Measurements from ENCODE around the gene CARD6. TPM values are rescaled to one million over a fixed set of nuclear protein-coding genes. Genes with fewer than 3 reads are reported as not detected.
"Not testable (repeated sequence)": the region's sequence is repeated elsewhere in the genome, so short reads cannot be mapped to it uniquely, and the experiment has no call there.

CARD6 gene
- total RNA-seq, 1 donor, result 34.3 TPM

- no peak for TF ChIP-seq CTCF (IDR thresholded peaks at IDR 0.05; ENCODE audit: insufficient read depth, low read length)
- H3K4me3 ChIP-seq (ENCODE audit: low read depth, low read length), result no peak overlapping the region
- DNase-seq (ENCODE audit: low read depth), result no peak
These were observed 17.7 kb upstream of the CARD6 start for GRCh38 chr5:40823459-40823858.

GRCh38 chr5:40825461-40826043 is 15.6 kb upstream of the CARD6 start:
- not testable (repeated sequence) for DNase-seq (ENCODE audit: low read depth); H3K4me3 ChIP-seq (ENCODE audit: low read depth, low read length)

DNA sequence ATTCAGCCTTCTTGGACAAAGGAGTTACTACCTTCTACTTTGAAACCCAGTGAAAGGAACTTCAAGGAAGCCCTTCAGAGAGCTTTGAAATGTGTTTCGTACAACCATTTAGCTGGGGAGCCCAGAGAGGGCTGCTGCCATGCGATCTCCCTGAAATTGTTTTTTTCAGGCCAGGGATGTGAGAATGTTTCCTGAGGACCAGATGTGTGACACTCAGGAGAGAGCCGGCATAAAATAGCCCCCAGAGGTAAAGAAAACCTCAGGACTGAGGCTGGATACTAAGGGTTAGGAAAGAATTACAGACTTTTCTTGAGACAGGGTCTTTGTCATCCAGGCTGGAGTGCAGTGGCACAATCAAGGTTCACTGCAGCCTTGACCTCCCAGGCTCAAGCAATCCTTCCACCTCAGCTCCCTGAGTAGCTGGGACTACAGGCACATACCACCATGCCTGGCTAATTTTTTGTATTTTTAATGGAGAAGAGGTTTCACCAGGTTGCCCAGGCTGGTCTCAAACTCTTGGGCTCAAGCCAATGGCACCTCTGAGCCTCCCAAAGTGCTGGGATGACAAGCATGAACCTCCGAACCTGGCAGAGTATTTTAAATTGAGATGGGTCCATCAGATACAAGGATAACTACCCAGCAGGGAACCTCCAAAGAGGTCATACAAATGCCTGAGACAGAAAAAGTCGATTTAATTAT is 14.5 kb upstream of the CARD6 start:
- TF ChIP-seq CTCF (IDR thresholded peaks at IDR 0.05; ENCODE audit: insufficient read depth, low read length), result no peak
- no peak overlapping the region for H3K4me3 ChIP-seq (ENCODE audit: low read depth, low read length)
- no peak for DNase-seq (ENCODE audit: low read depth)

- no peak for TF ChIP-seq CTCF (IDR thresholded peaks at IDR 0.05; ENCODE audit: insufficient read depth, low read length)
- no peak for DNase-seq (ENCODE audit: low read depth)
- no peak overlapping the region for H3K4me3 ChIP-seq (ENCODE audit: low read depth, low read length)
These were observed 13.8 kb upstream of the CARD6 start for GRCh38 chr5:40827188-40827977.

- H3K4me3 ChIP-seq (ENCODE audit: low read depth, low read length), result no peak overlapping the region
- no peak for TF ChIP-seq CTCF (IDR thresholded peaks at IDR 0.05; ENCODE audit: insufficient read depth, low read length)
- DNase-seq (ENCODE audit: low read depth), result no peak
These were observed 13.0 kb upstream of the CARD6 start for GRCh38 chr5:40828021-40828631.

DNA sequence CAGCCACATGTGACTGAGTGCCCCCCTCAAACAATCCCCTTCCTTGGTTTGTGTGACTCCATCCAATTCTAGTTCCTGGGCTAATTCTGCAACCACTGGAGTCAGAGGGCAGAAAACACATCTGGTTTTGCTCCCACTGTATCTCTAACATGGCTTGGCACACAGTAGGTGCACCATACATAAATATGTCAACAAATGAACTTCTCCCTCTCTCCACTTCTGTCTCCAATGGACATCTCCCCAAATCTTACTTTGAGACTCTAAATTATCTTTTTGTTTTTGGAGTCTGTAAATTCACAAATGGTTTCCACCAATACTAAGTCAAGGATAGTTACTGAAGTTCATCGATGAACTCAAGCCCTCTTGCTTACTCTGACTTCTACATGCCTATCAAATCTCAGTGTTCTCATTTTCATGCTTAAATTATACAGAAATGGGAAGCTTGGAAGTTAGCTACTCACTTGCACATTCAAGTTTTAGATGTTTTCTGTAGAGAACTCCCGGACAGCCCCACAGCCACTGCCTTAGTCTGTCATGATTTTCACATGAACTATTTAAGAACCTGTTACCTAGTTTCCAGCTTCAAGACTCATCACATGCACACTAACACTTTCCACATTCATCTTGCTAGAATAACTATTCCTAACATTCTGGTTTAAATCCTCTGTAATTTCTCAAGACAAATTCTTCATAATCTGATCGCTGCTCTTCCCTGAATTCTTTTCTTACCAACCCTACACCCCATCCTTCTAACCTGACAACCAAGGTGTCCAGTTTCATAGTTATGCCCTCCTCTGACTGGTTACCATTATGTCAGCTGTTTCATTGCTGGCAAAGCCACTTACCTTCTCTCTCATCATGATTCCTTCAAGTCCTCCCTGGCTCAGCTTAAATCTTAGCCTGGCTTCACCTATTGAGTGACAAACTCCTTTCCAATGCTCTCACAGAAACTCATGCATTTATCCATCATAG is 12.2 kb upstream of the CARD6 start:
- no peak for DNase-seq (ENCODE audit: low read depth)
- TF ChIP-seq CTCF (IDR thresholded peaks at IDR 0.05; ENCODE audit: insufficient read depth, low read length), result no peak
- H3K4me3 ChIP-seq (ENCODE audit: low read depth, low read length), result no peak overlapping the region

All from fibroblast of the aortic adventitia (primary cell).